Measurements from ENCODE around the gene DOCK4. TPM values are rescaled to one million over a fixed set of nuclear protein-coding genes. Genes with fewer than 3 reads are reported as not detected.

DOCK4 gene
- polyA plus RNA-seq, 2 of the 4 experiments (the other 2 are of a cell fraction), result 13.7 to 15.7 TPM

DNA sequence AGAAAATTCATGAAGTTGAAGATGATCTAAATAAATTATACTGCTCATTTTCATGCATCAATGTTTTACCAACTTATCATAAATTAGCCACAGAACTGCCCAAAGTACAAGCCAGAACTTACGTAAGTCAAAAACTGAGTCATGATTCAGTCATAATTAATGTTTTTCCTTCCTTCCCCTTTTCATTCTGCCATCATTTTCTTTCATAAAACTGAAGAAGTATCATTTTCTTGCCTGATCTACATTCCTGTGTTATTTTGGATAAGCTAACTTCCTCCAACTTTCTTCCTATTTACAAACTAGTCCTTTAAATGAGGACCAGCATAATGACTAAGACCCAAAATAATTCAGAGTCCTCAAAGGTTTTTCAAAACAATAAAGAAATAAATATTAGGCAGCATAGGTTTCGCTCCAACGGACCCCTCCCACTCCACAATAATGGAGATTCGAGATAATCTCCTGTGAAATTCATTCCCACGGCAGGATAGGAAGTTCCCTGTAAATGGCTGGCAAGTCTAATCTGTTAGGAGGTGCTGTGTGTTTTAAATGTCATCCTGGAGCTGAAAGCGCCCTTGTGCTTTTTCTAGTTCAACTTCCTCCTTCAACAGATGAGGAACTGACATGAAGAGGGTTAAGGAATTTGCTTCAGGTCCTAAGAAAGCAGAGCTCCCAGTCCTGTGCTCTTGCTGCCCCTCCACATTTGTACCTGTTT is 218.9 kb downstream of the DOCK4 start:
- H3K9me3 ChIP-seq, result no peaks in the 10 kb centered on the region
- TF ChIP-seq CBX2 (IDR thresholded peaks at IDR 0.05; ENCODE audit: borderline replicate concordance, low read depth) (no peak), KDM5A (IDR thresholded peaks at IDR 0.05) (no peak), HOXB5 (CRISPR knock-in tag; IDR thresholded peaks at IDR 0.05) (no peak), RFX5 (IDR thresholded peaks at IDR 0.05) (no peak), FOXS1 (CRISPR knock-in tag; IDR thresholded peaks at IDR 0.05) (no peak), HDAC2 (IDR thresholded peaks at IDR 0.05) (no peak), CHD4 (IDR thresholded peaks at IDR 0.05; ENCODE audit: borderline replicate concordance) (no peak), KDM1A (IDR thresholded peaks at IDR 0.05; ENCODE audit: low read depth) (no peak), TFCP2L1 (CRISPR knock-in tag; IDR thresholded peaks at IDR 0.05) (no peak), FOSB (CRISPR knock-in tag; IDR thresholded peaks at IDR 0.05) (no peak), ZFP36 (IDR thresholded peaks at IDR 0.05; ENCODE audit: borderline replicate concordance, partially characterized antibody) (no peak), RARB (CRISPR knock-in tag; IDR thresholded peaks at IDR 0.05) (no peak), MYC (IDR thresholded peaks at IDR 0.05; ENCODE audit: borderline replicate concordance, low read length) (no peak)
- TF ChIP-seq, protein P1, sequence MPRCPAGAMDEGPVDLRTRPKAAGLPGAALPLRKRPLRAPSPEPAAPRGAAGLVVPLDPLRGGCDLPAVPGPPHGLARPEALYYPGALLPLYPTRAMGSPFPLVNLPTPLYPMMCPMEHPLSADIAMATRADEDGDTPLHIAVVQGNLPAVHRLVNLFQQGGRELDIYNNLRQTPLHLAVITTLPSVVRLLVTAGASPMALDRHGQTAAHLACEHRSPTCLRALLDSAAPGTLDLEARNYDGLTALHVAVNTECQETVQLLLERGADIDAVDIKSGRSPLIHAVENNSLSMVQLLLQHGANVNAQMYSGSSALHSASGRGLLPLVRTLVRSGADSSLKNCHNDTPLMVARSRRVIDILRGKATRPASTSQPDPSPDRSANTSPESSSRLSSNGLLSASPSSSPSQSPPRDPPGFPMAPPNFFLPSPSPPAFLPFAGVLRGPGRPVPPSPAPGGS (IDR thresholded peaks at IDR 0.05), result no peak
- TF ChIP-seq, protein P2, sequence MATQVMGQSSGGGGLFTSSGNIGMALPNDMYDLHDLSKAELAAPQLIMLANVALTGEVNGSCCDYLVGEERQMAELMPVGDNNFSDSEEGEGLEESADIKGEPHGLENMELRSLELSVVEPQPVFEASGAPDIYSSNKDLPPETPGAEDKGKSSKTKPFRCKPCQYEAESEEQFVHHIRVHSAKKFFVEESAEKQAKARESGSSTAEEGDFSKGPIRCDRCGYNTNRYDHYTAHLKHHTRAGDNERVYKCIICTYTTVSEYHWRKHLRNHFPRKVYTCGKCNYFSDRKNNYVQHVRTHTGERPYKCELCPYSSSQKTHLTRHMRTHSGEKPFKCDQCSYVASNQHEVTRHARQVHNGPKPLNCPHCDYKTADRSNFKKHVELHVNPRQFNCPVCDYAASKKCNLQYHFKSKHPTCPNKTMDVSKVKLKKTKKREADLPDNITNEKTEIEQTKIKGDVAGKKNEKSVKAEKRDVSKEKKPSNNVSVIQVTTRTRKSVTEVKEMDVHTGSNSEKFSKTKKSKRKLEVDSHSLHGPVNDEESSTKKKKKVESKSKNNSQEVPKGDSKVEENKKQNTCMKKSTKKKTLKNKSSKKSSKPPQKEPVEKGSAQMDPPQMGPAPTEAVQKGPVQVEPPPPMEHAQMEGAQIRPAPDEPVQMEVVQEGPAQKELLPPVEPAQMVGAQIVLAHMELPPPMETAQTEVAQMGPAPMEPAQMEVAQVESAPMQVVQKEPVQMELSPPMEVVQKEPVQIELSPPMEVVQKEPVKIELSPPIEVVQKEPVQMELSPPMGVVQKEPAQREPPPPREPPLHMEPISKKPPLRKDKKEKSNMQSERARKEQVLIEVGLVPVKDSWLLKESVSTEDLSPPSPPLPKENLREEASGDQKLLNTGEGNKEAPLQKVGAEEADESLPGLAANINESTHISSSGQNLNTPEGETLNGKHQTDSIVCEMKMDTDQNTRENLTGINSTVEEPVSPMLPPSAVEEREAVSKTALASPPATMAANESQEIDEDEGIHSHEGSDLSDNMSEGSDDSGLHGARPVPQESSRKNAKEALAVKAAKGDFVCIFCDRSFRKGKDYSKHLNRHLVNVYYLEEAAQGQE (IDR thresholded peaks at IDR 0.05), result no peak
- TF ChIP-seq, protein P3, sequence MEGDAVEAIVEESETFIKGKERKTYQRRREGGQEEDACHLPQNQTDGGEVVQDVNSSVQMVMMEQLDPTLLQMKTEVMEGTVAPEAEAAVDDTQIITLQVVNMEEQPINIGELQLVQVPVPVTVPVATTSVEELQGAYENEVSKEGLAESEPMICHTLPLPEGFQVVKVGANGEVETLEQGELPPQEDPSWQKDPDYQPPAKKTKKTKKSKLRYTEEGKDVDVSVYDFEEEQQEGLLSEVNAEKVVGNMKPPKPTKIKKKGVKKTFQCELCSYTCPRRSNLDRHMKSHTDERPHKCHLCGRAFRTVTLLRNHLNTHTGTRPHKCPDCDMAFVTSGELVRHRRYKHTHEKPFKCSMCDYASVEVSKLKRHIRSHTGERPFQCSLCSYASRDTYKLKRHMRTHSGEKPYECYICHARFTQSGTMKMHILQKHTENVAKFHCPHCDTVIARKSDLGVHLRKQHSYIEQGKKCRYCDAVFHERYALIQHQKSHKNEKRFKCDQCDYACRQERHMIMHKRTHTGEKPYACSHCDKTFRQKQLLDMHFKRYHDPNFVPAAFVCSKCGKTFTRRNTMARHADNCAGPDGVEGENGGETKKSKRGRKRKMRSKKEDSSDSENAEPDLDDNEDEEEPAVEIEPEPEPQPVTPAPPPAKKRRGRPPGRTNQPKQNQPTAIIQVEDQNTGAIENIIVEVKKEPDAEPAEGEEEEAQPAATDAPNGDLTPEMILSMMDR (IDR thresholded peaks at IDR 0.05), result no peak
- H3K4me1 ChIP-seq, result peaks cover 9% of the 10 kb centered on the region; the same call in 2 of the 3 replicates
- 0 out of 3 replicates have a peak overlapping the region, but pooled peaks have one; percentile 27 for H3K4me2 ChIP-seq
- POLR2A ChIA-PET, result no interaction called here
- 0 out of 6 replicates have a peak overlapping the region, but pooled peaks of 1 of the 2 experiments have one; percentile 11 for H3K27ac ChIP-seq
- WGBS (ENCODE audit: missing lambda C conversion rate), result 78% methylated on average over 6 of the region's 6 CpGs
- no peak overlapping the region for H3K4me3 ChIP-seq
- DNase-seq (ENCODE audit: low read depth in 1 of 2, low spot score in 1 of 2), result no peak
- no peak for FAIRE-seq
- CTCF ChIA-PET, result no interaction called here
- no peak for ATAC-seq

GRCh38 chr7:111986601-111987000 is 219.6 kb downstream of the DOCK4 start:
- ATAC-seq (no peak), FAIRE-seq (no peak), DNase-seq (ENCODE audit: low read depth in 1 of 2, low spot score in 1 of 2) (no peak)
- H3K4me1 ChIP-seq, result peaks cover 9% of the 10 kb centered on the region; the same call in 2 of the 3 replicates
- no peak overlapping the region for H3K4me3 ChIP-seq
- ChIA-PET CTCF (no interaction called here), POLR2A (no interaction called here)
- H3K9me3 ChIP-seq, result no peaks in the 10 kb centered on the region
- H3K27ac ChIP-seq, result no peak overlapping the region
- TF ChIP-seq SREBF2 (IDR thresholded peaks at IDR 0.05), result no peak
- TF ChIP-seq, protein P4, sequence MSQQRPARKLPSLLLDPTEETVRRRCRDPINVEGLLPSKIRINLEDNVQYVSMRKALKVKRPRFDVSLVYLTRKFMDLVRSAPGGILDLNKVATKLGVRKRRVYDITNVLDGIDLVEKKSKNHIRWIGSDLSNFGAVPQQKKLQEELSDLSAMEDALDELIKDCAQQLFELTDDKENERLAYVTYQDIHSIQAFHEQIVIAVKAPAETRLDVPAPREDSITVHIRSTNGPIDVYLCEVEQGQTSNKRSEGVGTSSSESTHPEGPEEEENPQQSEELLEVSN (IDR thresholded peaks at IDR 0.05; ENCODE audit: borderline replicate concordance, low read depth), result no peak
- no peak overlapping the region for H3K4me2 ChIP-seq
- 83% methylated on average over 2 of the region's 2 CpGs for WGBS (ENCODE audit: missing lambda C conversion rate)
